Vagina (tissue), 2 donors: ENCODE data around the gene CD58. TPM values are rescaled to one million over a fixed set of nuclear protein-coding genes. Genes with fewer than 3 reads are reported as not detected.

Experiments
- DNase-seq, 2 donors: peaks; one replicate each; pipeline ENCODE4 v3.0.0-alpha.2; 2017; ENCODE audit errors: extremely low spot score in 2 of 2
- H3K27ac ChIP-seq: fragments of 200-600 bp; sonication (generic); one replicate; pipeline ENCODE4 v1.5.1; 2019
- H3K27me3 ChIP-seq: fragments of 200-600 bp; sonication (generic); one replicate; pipeline ENCODE4 v1.5.1; 2019
- H3K36me3 ChIP-seq, 2 donors: fragments of 200-600 bp; sonication (generic); one replicate each; pipeline ENCODE4 v1.5.1; 2017 to 2019
- H3K4me1 ChIP-seq: fragments of 200-600 bp; sonication (generic); one replicate; pipeline ENCODE4 v1.5.1; 2019
- H3K4me3 ChIP-seq, 2 donors: fragments of 200-600 bp; sonication (generic); 1 replicate in 1 of 2; 2 replicates in 1 of 2; pipeline ENCODE4 v1.5.1; 2016 to 2019
- H3K9me3 ChIP-seq: fragments of 200-600 bp; sonication (generic); one replicate; pipeline ENCODE4 v1.5.1; 2019
- CTCF ChIP-seq, 3 experiments: fragments of 450-650 bp in 2 of 3; fragments of 200-600 bp in 1 of 3; sonication (generic) in 1 of 3; IDR thresholded peaks; one replicate each; pipeline ENCODE4 v1.5.1; 2017 to 2019; ENCODE audit warnings: antibody characterized with exemption in 3 of 3, mild to moderate bottlenecking in 2 of 3, moderate library complexity in 2 of 3
- POLR2A ChIP-seq, 2 donors: fragments of 450-650 bp; IDR thresholded peaks; one replicate each; pipeline ENCODE4 v1.6.1; 2017; ENCODE audit warnings: antibody characterized with exemption in 2 of 2, mild to moderate bottlenecking in 2 of 2, moderate library complexity in 2 of 2
- POLR2AphosphoS5 ChIP-seq, 2 donors: sonication (generic); formaldehyde crosslinking; IDR thresholded peaks; one replicate each; pipeline ENCODE4 v1.9.0; 2017; ENCODE audit warnings: antibody characterized with exemption in 2 of 2, mild to moderate bottlenecking in 2 of 2, low read depth in 1 of 2; ENCODE audit not compliant: insufficient read depth in 1 of 2
- intact Hi-C: fragments of 100-400 bp; cut with DNase I; formaldehyde crosslinking; loops from one replicate; pipeline ENCODE4 v1.15.1; 2023
- total RNA-seq: library from RNA; depleted of rRNA; stranded (reverse); fragments of >200 nt; gene quantifications from one replicate; pipeline ENCODE4 v1.2.3, GENCODE V29; 2016

CD58 gene
- total RNA-seq, 1 donor from 2014 or later = 54.5 TPM

GRCh38 chr1:116546354-116546977 lies 24.4 kb downstream of the CD58 start:
- H3K27ac ChIP-seq = no peak overlapping the region
- TF ChIP-seq CTCF (IDR thresholded peaks at IDR 0.05) = no peak
- no peak for TF ChIP-seq POLR2A (IDR thresholded peaks at IDR 0.05)
- no peak for TF ChIP-seq POLR2AphosphoS5 (IDR thresholded peaks at IDR 0.05; ENCODE audit: insufficient read depth in 1 of 2, low read depth in 1 of 2)
- intact Hi-C loops = no loop called here
- H3K4me1 ChIP-seq = peaks cover 4% of the 10 kb centered on the region
- peaks cover 0 to 15% of the 10 kb centered on the region in 2 donors for H3K36me3 ChIP-seq
- H3K9me3 ChIP-seq = no peaks in the 10 kb centered on the region
- no peaks in the 10 kb centered on the region for H3K27me3 ChIP-seq
- no peak for DNase-seq
- no peak overlapping the region for H3K4me3 ChIP-seq

DNA sequence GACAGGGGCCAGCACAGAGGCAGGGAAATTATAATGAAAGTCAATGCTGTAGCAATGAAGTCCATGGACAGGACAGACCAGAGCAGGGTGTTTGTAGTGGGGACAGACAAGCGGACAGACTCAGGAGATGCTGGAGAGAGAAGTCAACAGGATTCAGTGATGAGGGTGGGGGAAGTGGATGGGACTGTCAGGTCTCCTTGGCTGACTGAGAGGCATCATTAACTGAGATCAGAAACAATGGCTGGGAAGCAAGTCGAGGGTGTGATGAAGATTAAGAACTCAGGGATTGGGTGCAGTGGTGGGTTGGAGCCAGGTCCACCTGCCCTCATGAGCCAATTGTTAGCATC lies 25.5 kb downstream of the CD58 start:
- no peak for DNase-seq
- intact Hi-C loops = no loop called here
- H3K36me3 ChIP-seq = peaks cover 0 to 15% of the 10 kb centered on the region in 2 donors
- no peaks in the 10 kb centered on the region for H3K9me3 ChIP-seq
- no peak overlapping the region for H3K27ac ChIP-seq
- TF ChIP-seq POLR2AphosphoS5 (IDR thresholded peaks at IDR 0.05; ENCODE audit: insufficient read depth in 1 of 2, low read depth in 1 of 2) (no peak), CTCF (IDR thresholded peaks at IDR 0.05) (no peak), POLR2A (IDR thresholded peaks at IDR 0.05) (no peak)
- peaks cover 16% of the 10 kb centered on the region for H3K4me1 ChIP-seq
- no peaks in the 10 kb centered on the region for H3K27me3 ChIP-seq
- no peak overlapping the region for H3K4me3 ChIP-seq

DNA sequence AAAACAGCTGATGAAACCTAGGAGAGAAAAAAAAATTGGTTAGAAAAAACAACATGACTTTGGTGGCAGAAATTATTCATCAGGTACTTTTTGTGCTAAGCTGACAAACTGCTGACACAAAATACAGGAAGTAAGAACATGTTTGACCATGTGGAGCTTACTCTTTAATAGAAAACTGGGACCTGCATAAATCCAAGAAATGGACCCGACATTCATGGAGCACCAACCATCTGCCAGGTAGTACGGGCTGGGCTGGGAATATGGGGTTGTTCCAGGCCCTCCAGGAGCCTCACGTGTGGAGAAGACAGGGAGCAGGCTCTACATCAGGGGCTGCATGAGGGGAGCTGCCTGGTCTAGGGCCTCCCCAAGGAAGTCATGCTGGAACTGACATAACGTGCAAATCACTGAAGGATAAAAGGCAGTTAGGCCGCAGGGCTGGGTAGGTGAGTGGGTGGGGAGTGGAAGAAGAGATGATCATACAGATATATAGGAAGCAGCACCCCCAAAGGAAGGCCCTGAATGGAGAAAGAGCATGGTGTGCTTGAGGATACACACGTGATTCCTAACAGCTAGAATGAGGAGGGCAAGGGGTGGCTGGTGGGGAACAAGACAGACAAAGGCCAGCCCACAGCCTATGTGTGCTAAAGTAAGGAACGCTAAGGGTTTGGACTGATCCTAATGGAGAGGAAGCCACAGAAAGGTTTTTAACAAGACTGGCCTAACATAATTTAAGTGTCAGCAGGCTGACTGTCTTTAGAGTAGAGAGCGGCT lies 26.1 kb downstream of the CD58 start:
- peaks cover 0 to 15% of the 10 kb centered on the region in 2 donors for H3K36me3 ChIP-seq
- TF ChIP-seq POLR2AphosphoS5 (IDR thresholded peaks at IDR 0.05; ENCODE audit: insufficient read depth in 1 of 2, low read depth in 1 of 2) (no peak), CTCF (IDR thresholded peaks at IDR 0.05) (no peak), POLR2A (IDR thresholded peaks at IDR 0.05) (no peak)
- intact Hi-C loops = no loop called here
- DNase-seq = no peak
- no peaks in the 10 kb centered on the region for H3K9me3 ChIP-seq
- no peak overlapping the region for H3K27ac ChIP-seq
- no peaks in the 10 kb centered on the region for H3K27me3 ChIP-seq
- peaks cover 19% of the 10 kb centered on the region for H3K4me1 ChIP-seq
- H3K4me3 ChIP-seq = no peak overlapping the region

GRCh38 chr1:116540088-116540487 lies 30.7 kb downstream of the CD58 start:
- H3K27me3 ChIP-seq = no peaks in the 10 kb centered on the region
- H3K27ac ChIP-seq = no peak overlapping the region
- peaks cover 29% of the 10 kb centered on the region for H3K4me1 ChIP-seq
- intact Hi-C loops = no loop called here
- no peak overlapping the region for H3K4me3 ChIP-seq
- DNase-seq = no peak
- H3K36me3 ChIP-seq = peaks cover 0 to 25% of the 10 kb centered on the region in 2 donors
- H3K9me3 ChIP-seq = no peaks in the 10 kb centered on the region
- no peak for TF ChIP-seq POLR2A (IDR thresholded peaks at IDR 0.05)
- TF ChIP-seq CTCF (IDR thresholded peaks at IDR 0.05) = no peak
- TF ChIP-seq POLR2AphosphoS5 (IDR thresholded peaks at IDR 0.05; ENCODE audit: insufficient read depth in 1 of 2, low read depth in 1 of 2) = no peak

DNA sequence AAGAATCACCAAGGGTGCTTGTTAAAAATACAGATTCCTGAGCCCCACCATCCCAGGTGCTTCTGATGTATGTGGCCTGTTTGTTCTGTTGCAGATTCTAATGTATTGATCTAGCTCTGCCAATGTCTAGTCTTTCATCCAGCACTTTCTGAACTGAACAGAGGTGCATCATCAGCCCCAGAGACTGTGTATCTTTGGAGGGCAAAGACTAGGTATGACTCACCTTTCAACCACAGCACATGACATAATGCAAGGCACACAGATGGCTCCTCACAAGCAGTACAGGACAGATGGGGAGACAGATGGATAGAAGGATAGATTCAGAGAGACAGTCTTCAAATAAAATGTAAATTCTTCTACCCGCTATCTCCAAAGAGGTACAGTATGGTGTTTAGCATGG lies 32.3 kb downstream of the CD58 start:
- peaks cover 29% of the 10 kb centered on the region for H3K4me1 ChIP-seq
- TF ChIP-seq POLR2A (IDR thresholded peaks at IDR 0.05) = no peak
- TF ChIP-seq POLR2AphosphoS5 (IDR thresholded peaks at IDR 0.05; ENCODE audit: insufficient read depth in 1 of 2, low read depth in 1 of 2) = no peak
- no peak for TF ChIP-seq CTCF (IDR thresholded peaks at IDR 0.05)
- intact Hi-C loops = no loop called here
- DNase-seq = no peak
- H3K27ac ChIP-seq = no peak overlapping the region
- H3K4me3 ChIP-seq = no peak overlapping the region
- no peaks in the 10 kb centered on the region for H3K27me3 ChIP-seq
- peaks cover 0 to 32% of the 10 kb centered on the region in 2 donors for H3K36me3 ChIP-seq
- no peaks in the 10 kb centered on the region for H3K9me3 ChIP-seq
